GM21526 (cell line): ENCODE results near the gene LGALS14.

Experiments
- ATAC-seq: cut with Tn5 transposase; IDR thresholded peaks from one replicate; pipeline ENCODE4 v1.9.1; 2021; ENCODE audit warnings: moderate library complexity; ENCODE audit not compliant: unreplicated experiment, low FRiP score

The LGALS14 gene

DNA sequence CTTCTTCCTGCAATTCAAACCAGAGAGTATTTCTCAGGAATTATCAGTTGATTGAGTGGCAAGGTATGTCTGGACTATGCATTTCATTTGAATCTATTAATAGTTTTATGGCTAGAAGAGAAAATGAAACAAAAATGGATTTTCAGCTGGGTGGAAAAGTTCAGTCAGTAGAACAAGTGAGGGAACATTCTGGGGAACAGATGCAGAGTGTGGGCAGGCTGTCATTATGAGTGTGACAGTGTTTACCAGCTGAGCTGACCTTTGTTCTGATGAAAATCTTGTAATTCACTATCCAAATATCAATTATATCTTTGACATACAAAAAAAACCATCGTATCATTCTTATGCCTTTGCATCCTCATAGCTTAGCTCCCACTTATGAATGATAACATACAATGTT, 36.1 kb downstream of the LGALS14 start:
- no peak for ATAC-seq

DNA sequence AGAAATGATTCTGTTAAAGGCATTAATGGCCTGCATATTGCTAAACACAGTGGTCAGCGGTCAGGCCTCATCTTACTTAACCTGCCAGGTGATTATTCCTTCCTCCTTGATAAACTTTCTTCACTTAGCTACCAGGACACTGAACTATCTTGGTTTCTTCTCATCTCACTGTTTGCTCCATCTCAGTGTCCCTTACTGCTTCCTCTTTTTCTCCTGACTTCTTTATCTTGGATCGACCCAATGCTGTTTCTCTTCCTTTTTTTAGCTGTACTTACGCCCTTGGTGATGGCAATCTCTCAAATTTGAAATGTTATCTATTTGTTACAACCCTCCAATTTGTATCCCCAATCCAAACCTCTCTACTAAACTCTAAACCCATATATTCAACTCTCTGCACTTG, 41.4 kb downstream of the LGALS14 start:
- no peak for ATAC-seq

DNA sequence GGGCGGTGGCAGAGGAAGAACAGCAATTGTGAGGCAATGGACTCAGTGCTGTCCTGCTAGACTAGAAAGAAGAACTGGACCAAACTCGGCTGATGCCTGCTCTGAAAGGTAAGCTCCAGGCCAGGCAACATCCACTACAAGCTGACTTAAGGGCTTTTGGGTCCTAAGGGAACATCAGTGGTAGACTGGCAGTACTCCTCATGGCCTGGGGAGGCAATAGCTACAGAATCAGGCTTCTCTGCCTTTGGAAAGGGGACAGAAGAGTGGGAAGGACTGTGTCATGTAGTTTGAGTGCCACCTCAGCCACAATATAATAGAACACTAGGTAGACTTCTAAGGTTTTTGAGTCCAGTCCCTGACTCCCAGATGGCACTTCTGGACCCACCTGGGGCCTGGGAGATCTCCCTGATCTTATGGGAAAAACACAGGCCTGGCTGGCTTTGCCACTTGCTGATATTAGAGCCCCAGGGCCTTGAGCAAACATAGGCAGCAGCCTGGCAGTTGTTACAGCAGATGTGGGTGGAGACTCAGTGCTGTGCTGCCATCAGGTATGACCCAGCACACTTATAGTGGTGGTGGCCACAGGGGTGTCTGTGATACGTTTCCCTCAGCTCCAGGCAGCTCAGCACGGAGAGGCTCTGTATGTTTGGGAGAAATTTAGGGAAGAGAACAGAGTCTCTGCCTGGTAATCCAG, 42.7 kb downstream of the LGALS14 start:
- no peak for ATAC-seq

DNA sequence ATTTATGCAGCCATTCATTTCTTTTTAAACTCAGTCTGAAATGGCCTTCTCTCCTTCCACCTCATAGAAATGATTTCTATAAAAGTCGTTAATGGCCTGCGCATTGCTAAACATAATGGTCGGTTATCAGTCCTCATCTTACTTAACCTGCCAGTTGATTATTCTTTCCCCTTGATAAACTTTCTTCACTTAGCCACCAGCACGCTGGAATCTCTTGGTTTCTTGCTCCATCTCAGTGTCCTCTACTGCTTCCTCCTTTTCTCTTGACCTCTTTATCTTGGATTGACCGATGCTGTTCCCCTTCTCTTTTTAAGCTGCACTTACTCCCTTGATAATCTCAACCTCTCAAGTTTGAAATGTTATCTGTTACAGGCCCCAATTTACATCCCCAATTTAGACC, 45.7 kb downstream of the LGALS14 start:
- ATAC-seq: no peak

DNA sequence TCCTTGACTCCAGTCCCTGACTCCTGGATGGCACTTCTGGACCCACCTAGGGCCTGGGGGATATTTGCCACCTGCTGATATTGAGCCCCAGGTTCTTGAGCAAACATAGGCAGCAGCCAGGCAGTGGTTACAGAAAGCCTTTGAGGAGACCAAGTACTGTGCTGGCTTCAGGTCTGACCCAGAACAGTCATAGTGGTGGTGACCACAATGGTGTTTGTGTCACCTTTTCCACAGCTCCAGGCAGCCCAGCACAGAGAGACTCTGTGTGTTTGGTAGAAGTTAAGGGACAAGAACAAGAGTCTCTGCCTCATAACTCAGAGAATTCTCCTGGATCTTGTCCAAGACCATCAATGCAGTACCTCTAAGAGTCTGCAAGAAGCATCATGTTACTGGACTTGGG, 48.1 kb downstream of the LGALS14 start:
- ATAC-seq: no peak

DNA sequence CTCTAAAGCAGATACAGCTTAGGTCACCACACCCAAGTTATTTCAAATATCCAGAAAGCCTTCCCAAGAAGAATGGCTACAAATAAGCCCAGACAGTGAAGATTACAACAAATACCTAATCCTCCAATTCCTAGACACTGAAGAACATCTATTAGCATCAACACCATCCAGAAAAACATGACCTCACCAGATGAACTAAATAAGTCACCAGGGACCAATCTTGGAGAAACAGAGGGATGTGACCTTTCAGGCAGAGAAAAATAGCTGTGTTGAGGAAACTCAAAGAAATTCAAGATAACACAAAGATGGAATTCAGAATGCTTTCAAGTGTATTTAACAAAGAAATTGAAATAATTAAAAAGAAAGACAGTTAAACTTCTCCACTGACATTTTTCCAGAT, 48.5 kb downstream of the LGALS14 start:
- ATAC-seq: no peak

DNA sequence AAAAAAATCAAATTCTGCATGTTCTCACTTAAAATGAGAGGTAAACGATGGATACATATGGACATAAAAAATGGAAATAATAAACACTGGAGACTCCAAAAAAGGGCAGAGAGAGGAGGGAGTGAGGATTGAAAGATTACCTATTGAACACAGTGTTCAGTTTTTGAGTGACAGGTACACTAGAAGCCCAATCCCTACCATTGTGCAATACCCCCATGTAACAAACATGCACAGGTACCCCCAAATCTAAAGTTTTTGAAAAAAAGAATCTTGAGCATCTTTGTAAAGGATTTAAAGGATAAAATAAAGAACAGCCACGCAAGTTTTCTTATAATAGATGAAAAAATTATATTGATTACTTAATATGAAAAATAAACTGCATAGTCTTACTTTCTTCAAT, 50.3 kb downstream of the LGALS14 start:
- ATAC-seq: no peak

DNA sequence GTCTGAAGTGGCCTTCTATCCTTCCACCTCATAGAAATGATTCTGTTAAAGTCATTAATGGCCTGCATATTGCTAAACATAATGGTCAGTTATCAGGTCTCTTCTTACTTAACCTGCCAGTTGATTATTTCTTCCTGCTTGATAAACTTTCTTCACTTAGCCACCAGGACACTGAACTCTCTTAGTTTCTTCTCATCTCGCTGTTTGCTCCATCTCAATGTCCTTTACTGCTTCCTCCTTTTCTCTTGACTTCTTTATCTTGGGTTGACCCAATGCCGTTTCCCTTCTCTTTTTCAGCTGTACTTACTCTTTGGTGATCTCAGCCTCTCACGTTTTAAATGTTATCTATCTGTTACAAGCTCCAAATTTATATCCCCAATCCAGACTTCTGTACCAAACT, 50.7 kb downstream of the LGALS14 start:
- ATAC-seq: no peak
